ENCODE results near the gene GRIN2C. TPM values are rescaled to one million over a fixed set of nuclear protein-coding genes. Genes with fewer than 3 reads are reported as not detected.

The GRIN2C gene
- total RNA-seq = 0.11 and 0.12 TPM in 2 replicates

DNA sequence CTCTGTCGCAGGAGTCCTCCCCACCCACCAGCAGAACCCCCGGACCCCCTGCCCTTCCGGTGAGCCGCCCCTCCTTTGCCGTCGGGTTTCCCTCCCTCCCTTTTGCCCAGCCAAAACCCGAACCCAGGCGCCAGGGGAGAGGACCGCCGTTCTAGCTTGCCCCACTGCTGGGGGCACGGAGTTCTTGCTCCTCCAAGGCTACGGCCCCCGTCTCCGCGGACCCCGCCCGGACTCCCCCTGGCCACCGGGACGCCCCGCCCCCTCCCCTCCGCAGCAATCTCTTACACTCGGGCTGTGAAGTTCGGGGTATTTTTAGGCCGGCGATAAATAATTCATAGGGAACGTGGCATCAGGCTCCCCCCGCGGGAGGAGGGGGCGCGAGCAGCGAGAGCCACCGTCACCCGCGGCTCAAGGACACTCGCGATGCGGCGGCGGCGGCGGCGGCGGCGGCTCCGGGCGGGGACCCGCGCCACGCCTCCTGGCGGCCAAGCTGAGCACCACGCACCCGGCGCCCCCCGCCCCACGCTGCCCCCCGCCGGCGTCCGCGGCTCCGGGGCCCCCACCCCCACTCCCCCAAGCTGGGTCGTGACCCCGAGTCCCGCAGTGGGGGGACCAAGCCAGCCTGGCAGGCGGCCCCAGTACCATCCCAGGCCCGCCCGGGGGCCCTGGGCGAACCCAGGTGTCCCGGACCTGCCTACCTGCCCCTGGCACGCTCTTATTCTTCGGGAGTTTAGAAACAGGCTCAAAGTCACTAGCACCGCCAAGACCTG lies at the start of gene GRIN2C:
GRIN2C (minus strand) TSS at position 427 of the 770 bp plus-strand sequence. CDS start 4,793 bp downstream, outside the sequence.

GRCh38 chr17:74892974-74893911 lies 33.6 kb upstream of the GRIN2C start, which contains the start of gene FADS6:
Gene FADS6 (minus strand): TSS chr17:74893633. CDS start chr17:74893595, 38 bp downstream.

GRCh38 chr17:74872313-74873036 lies 12.8 kb upstream of the GRIN2C start, which contains the start of gene FDXR:
Gene FDXR (minus strand): TSS chr17:74872994. CDS start chr17:74872944, 50 bp downstream.

Other genes with a start within 250 kb of the GRIN2C start
- gene CD300E, start 236.1 kb downstream of the GRIN2C start, total RNA-seq = not detected in 2 replicates
- gene CD300LF, start 147.0 kb downstream of the GRIN2C start, total RNA-seq = not detected in 2 replicates
- 0.11 TPM in 1 of 2 replicates, not detected in the other for gene RAB37, start 122.6 kb downstream of the GRIN2C start, total RNA-seq
- gene NHERF1, start 111.3 kb downstream of the GRIN2C start, total RNA-seq = 12.6 and 17.1 TPM in 2 replicates
- gene NAT9, start 83.5 kb downstream of the GRIN2C start, total RNA-seq = 43.3 and 51.9 TPM in 2 replicates
- 21.6 and 52.0 TPM in 2 replicates for gene FDXR, start 13.1 kb upstream of the GRIN2C start, total RNA-seq
- not detected in 2 replicates for gene FADS6, start 33.7 kb upstream of the GRIN2C start, total RNA-seq
- under 0.01 TPM in 1 of 2 replicates, not detected in the other for gene USH1G, start 63.4 kb upstream of the GRIN2C start, total RNA-seq
- not detected in 2 replicates for gene OTOP2, start 64.4 kb upstream of the GRIN2C start, total RNA-seq
- not detected in 2 replicates for gene OTOP3, start 76.0 kb upstream of the GRIN2C start, total RNA-seq
- 0.44 and 0.75 TPM in 2 replicates for gene HID1, start 112.9 kb upstream of the GRIN2C start, total RNA-seq
- 11.7 and 14.8 TPM in 2 replicates for gene CDR2L, start 127.7 kb upstream of the GRIN2C start, total RNA-seq
- 35.6 and 57.5 TPM in 2 replicates for gene MRPL58, start 152.8 kb upstream of the GRIN2C start, total RNA-seq
- 293 and 304 TPM in 2 replicates for gene ATP5PD, start 187.1 kb upstream of the GRIN2C start, total RNA-seq
- 15.2 and 15.5 TPM in 2 replicates for gene KCTD2, start 187.3 kb upstream of the GRIN2C start, total RNA-seq
- 5.2 and 8.7 TPM in 2 replicates for gene SLC16A5, start 228.1 kb upstream of the GRIN2C start, total RNA-seq

All from uterine smooth muscle cell (primary cell).